ENCODE data around the gene PTPN14.
A peak's percentile ranks its signal among the peaks of the same experiment; 100 is the strongest.

Gene PTPN14

GRCh38 chr1:214386747-214387146 lies 164.7 kb downstream of the PTPN14 start:
- no peak for DNase-seq

- DNase-seq = no peak
These were observed 165.1 kb downstream of the PTPN14 start for GRCh38 chr1:214386333-214386732.

- DNase-seq = no peak
These were observed 166.0 kb downstream of the PTPN14 start for GRCh38 chr1:214385428-214385827.

- no peak for DNase-seq
These were observed 166.9 kb downstream of the PTPN14 start for GRCh38 chr1:214384373-214385079.

- no peak for DNase-seq
These were observed 167.7 kb downstream of the PTPN14 start for GRCh38 chr1:214383381-214384372.

- DNase-seq = no peak
These were observed 170.3 kb downstream of the PTPN14 start for GRCh38 chr1:214380986-214381695.

- no peak for DNase-seq
These were observed 171.0 kb downstream of the PTPN14 start for GRCh38 chr1:214380396-214380795.

- DNase-seq = no peak
These were observed 172.0 kb downstream of the PTPN14 start for GRCh38 chr1:214379236-214379970.

- no peak for DNase-seq
These were observed 172.9 kb downstream of the PTPN14 start for GRCh38 chr1:214378492-214378891.

- DNase-seq = no peak
These were observed 173.5 kb downstream of the PTPN14 start for GRCh38 chr1:214377886-214378285.

GRCh38 chr1:214377485-214377884 lies 173.9 kb downstream of the PTPN14 start:
- no peak for DNase-seq

GRCh38 chr1:214372092-214372491 lies 179.3 kb downstream of the PTPN14 start:
- no peak for DNase-seq

- DNase-seq = no peak
These were observed 180.8 kb downstream of the PTPN14 start for GRCh38 chr1:214370615-214371014.

GRCh38 chr1:214369364-214369763 lies 182.0 kb downstream of the PTPN14 start:
- no peak for DNase-seq

GRCh38 chr1:214367841-214368240 lies 183.6 kb downstream of the PTPN14 start:
- DNase-seq = no peak

- DNase-seq = no peak
These were observed 186.6 kb downstream of the PTPN14 start for GRCh38 chr1:214364786-214365295.

- DNase-seq = no peak
These were observed 187.0 kb downstream of the PTPN14 start for GRCh38 chr1:214364386-214364785.

GRCh38 chr1:214363386-214363785 lies 188.0 kb downstream of the PTPN14 start:
- no peak for DNase-seq

GRCh38 chr1:214362188-214362882 lies 189.1 kb downstream of the PTPN14 start:
- peak in 1 of 2 donors; percentile 27 for DNase-seq

GRCh38 chr1:214361636-214362035 lies 189.8 kb downstream of the PTPN14 start:
- DNase-seq = no peak

- DNase-seq = no peak
These were observed 190.8 kb downstream of the PTPN14 start for GRCh38 chr1:214360525-214361164.

Measured in CD4-positive, alpha-beta T cell treated with Interleukin-1 beta for 1 hour (primary cell).